Erythroblast (primary cell): ENCODE measurements around the gene APOL5.

Experiments used
- GATA1 ChIP-seq: IDR thresholded peaks from 2 replicates; pipeline ENCODE4 v1.6.1; 2011; ENCODE audit warnings: low read depth, mild to moderate bottlenecking, control low read depth, low read length, moderate library complexity
- POLR2A ChIP-seq: IDR thresholded peaks from 2 replicates; pipeline ENCODE4 v1.6.1; 2011; ENCODE audit warnings: mild to moderate bottlenecking, low read length

- no peak for TF ChIP-seq POLR2A
- no peak for TF ChIP-seq GATA1
These were observed 4.3 kb downstream of the APOL5 start for GRCh38 chr22:35721960-35722359.
